ENCODE results near the gene PAX3.

DNA sequence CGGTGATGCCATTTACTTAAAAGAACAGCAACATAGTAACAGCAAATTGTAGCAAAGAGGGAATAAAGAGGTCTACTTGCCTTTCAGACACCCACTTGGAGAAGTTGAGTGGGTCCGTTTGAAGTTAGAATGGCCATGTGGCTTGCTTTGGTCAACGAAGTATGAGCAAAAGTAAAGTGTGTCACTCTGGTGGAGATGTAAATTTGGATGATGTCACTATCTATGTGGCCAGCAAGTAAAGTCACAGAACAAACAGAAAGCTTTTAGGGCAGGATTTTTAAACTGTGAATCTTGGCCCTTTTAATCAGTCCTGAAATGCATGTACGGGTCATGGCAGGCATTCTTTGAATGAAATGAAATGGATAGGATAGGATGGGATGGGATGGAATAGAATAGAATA lies 120.3 kb downstream of the PAX3 start:
- TF ChIP-seq CTCF (IDR thresholded peaks at IDR 0.05) (no peak), POLR2A (IDR thresholded peaks at IDR 0.05) (no peak)

Data from Peyer's patch (tissue), 4 donors.